Loucy (cell line): ENCODE data around the gene POU2F3.
A peak's percentile ranks its signal among the peaks of the same experiment; 100 is the strongest.

Source experiments
- H2AFZ ChIP-seq: fragments of 200-600 bp; sonication (generic); 2 replicates; pipeline ENCODE4 v1.6.0; 2016; ENCODE audit warnings: antibody characterized with exemption, mild to moderate bottlenecking, low read length, moderate library complexity
- H3F3A ChIP-seq: fragments of 200-600 bp; 2 replicates; pipeline ENCODE4 v1.6.0; 2016; ENCODE audit warnings: antibody characterized with exemption, low read depth, mild to moderate bottlenecking
- H3K27me3 ChIP-seq: fragments of 200-600 bp; sonication (generic); 2 replicates; pipeline ENCODE4 v1.6.1; 2014; ENCODE audit warnings: low read length, mild to moderate bottlenecking; ENCODE audit not compliant: insufficient read depth, poor library complexity, severe bottlenecking
- H3K36me3 ChIP-seq: fragments of 200-600 bp; sonication (generic); 2 replicates; pipeline ENCODE4 v1.6.1; 2016; ENCODE audit warnings: low read length; ENCODE audit not compliant: insufficient read depth
- H3K4me1 ChIP-seq: fragments of 200-600 bp; sonication (generic); 2 replicates; pipeline ENCODE4 v1.5.1; 2014; ENCODE audit warnings: low read length, mild to moderate bottlenecking; ENCODE audit not compliant: insufficient read depth, poor library complexity, severe bottlenecking
- H3K4me2 ChIP-seq: fragments of 200-600 bp; sonication (generic); 2 replicates; pipeline ENCODE4 v1.6.0; 2014; ENCODE audit warnings: antibody characterized with exemption, low read length, low read depth, mild to moderate bottlenecking; ENCODE audit not compliant: poor library complexity, severe bottlenecking
- H3K4me3 ChIP-seq: fragments of 200-600 bp; sonication (generic); 2 replicates; pipeline ENCODE4 v1.5.1; 2014; ENCODE audit warnings: low read length, mild to moderate bottlenecking, mixed read lengths; ENCODE audit not compliant: poor library complexity, severe bottlenecking
- H3K79me2 ChIP-seq: fragments of 200-600 bp; sonication (generic); 2 replicates; pipeline ENCODE4 v1.6.1; 2014; ENCODE audit warnings: low read length; ENCODE audit not compliant: insufficient read depth
- H3K9ac ChIP-seq: fragments of 200-600 bp; sonication (generic); 2 replicates; pipeline ENCODE4 v1.6.0; 2014; ENCODE audit warnings: mild to moderate bottlenecking, low read depth, low read length, moderate library complexity; ENCODE audit not compliant: poor library complexity, severe bottlenecking
- H3K9me2 ChIP-seq: fragments of 200-600 bp; sonication (generic); replicated peaks from 2 replicates; pipeline ENCODE4 v1.6.1; 2016; ENCODE audit warnings: low read depth, low read length, mixed read lengths
- H3K9me3 ChIP-seq: fragments of 200-600 bp; sonication (generic); 2 replicates; pipeline ENCODE4 v1.6.1; 2014; ENCODE audit warnings: mild to moderate bottlenecking, antibody characterized with exemption, low read length, low read depth; ENCODE audit not compliant: insufficient read depth
- H4K20me1 ChIP-seq: fragments of 200-600 bp; sonication (generic); 2 replicates; pipeline ENCODE4 v1.6.0; 2014; ENCODE audit warnings: antibody characterized with exemption, low read length, mild to moderate bottlenecking; ENCODE audit not compliant: insufficient read depth, poor library complexity, severe bottlenecking
- CTCF ChIP-seq: fragments of 200-600 bp; sonication (generic); conservative IDR thresholded peaks from 2 replicates; pipeline ENCODE4 v1.5.1; 2014; ENCODE audit warnings: mild to moderate bottlenecking, antibody characterized with exemption, low read length
- EZH2phosphoT487 ChIP-seq: fragments of 200-600 bp; IDR thresholded peaks from 2 replicates; pipeline ENCODE4 v1.6.1; 2018; ENCODE audit warnings: antibody characterized with exemption, mild to moderate bottlenecking, moderate library complexity, borderline replicate concordance

The POU2F3 gene

GRCh38 chr11:120258661-120259060 lies 18.7 kb downstream of the POU2F3 start:
- TF ChIP-seq CTCF (peak; percentile 21; the same call in 1 of the 2 replicates), EZH2phosphoT487 (no peak)
- Histone ChIP-seq H3K79me2 (no peaks in the 10 kb centered on the region), H3K4me3 (no peak overlapping the region), H3F3A (no peaks in the 10 kb centered on the region), H4K20me1 (no peaks in the 10 kb centered on the region), H3K9ac (no peak overlapping the region), H3K9me2 (no peaks in the 10 kb centered on the region), H2AFZ (no peak overlapping the region), H3K4me2 (no peak overlapping the region), H3K27me3 (no peaks in the 10 kb centered on the region), H3K9me3 (no peaks in the 10 kb centered on the region), H3K4me1 (no peaks in the 10 kb centered on the region), H3K36me3 (no peaks in the 10 kb centered on the region)

- Histone ChIP-seq H3K9me2 (no peaks in the 10 kb centered on the region), H3K4me2 (no peak overlapping the region), H3K4me1 (no peaks in the 10 kb centered on the region), H3K36me3 (no peaks in the 10 kb centered on the region), H3K9me3 (no peaks in the 10 kb centered on the region), H3K79me2 (no peaks in the 10 kb centered on the region), H3K27me3 (no peaks in the 10 kb centered on the region), H4K20me1 (no peaks in the 10 kb centered on the region), H3K9ac (no peak overlapping the region), H2AFZ (no peak overlapping the region), H3F3A (no peaks in the 10 kb centered on the region), H3K4me3 (no peak overlapping the region)
- TF ChIP-seq CTCF = no peak
- TF ChIP-seq EZH2phosphoT487 = no peak
Measured at GRCh38 chr11:120259241-120259640, 19.3 kb downstream of the POU2F3 start.

- Histone ChIP-seq H3K9ac (no peak overlapping the region), H2AFZ (no peak overlapping the region), H3F3A (no peaks in the 10 kb centered on the region), H3K36me3 (no peaks in the 10 kb centered on the region), H3K27me3 (no peaks in the 10 kb centered on the region), H3K9me2 (no peaks in the 10 kb centered on the region), H3K79me2 (no peaks in the 10 kb centered on the region), H4K20me1 (no peaks in the 10 kb centered on the region), H3K4me1 (no peaks in the 10 kb centered on the region), H3K9me3 (no peaks in the 10 kb centered on the region), H3K4me2 (no peak overlapping the region), H3K4me3 (no peak overlapping the region)
- TF ChIP-seq EZH2phosphoT487 = no peak
Measured at GRCh38 chr11:120259988-120260565, 20.1 kb downstream of the POU2F3 start.

GRCh38 chr11:120260616-120261015 lies 20.7 kb downstream of the POU2F3 start:
- Histone ChIP-seq H3K27me3 (no peaks in the 10 kb centered on the region), H3K4me1 (no peaks in the 10 kb centered on the region), H3K9ac (no peak overlapping the region), H3K9me3 (no peaks in the 10 kb centered on the region), H3K79me2 (no peaks in the 10 kb centered on the region), H2AFZ (no peak overlapping the region), H3K4me2 (no peak overlapping the region), H3K9me2 (no peaks in the 10 kb centered on the region), H4K20me1 (no peaks in the 10 kb centered on the region), H3F3A (no peaks in the 10 kb centered on the region), H3K36me3 (no peaks in the 10 kb centered on the region), H3K4me3 (no peak overlapping the region)
- TF ChIP-seq EZH2phosphoT487 (no peak), CTCF (no peak)
